ENCODE data around the gene RIPK4. TPM values are rescaled to one million over a fixed set of nuclear protein-coding genes. Genes with fewer than 3 reads are reported as not detected.

RIPK4 gene
- total and polyA plus RNA-seq, 4 donors = 4.7 to 22.6 (median 8.5) TPM

DNA sequence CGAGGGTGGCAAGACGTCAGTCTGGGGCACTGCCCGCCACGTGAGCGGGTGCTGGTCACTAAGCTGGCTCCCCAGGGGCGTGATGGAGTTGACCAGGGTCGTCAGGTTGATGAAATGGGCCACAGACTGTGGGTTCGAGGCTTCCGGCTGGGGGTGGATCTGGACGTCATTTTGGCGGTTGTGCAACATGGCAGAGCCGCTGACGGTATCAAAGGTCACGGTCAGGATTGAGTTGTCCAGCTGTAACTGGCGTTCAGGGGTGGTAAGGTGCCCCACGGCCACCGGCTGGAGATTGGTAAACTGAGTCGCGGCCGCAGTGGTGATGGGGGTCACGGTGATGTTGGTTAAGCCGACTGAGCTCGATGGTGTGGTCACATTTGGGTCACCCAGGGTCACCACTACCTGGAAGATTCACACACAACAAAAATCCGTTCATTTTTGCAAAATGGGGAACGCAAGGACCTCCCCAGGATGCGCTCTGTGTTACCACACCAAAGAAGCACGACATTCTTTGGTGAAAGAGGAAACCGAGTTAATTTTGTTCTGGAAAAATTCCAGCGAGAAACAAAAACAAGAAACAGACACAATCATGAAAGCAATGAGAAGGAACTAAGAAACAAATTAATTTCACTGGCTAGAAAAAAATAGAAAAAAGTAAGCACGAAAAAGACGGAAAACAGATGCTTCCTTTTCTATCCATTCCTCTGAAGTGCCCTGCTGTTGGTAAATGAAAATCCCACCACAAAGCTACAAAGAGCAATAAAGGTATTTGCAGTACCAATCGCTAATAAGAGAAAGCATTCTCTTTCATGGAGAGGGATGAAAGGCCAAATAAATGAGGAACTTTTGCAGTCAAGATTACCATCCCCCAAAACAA, 34.7 kb upstream of the RIPK4 start:
- H3K27ac ChIP-seq (ENCODE audit: low read depth in 1 of 2, low read length in 2 of 2) = no peak overlapping the region
- H3K4me3 ChIP-seq (ENCODE audit: low read depth in 1 of 3, low read length in 3 of 3) = no peak overlapping the region
- H3K9me3 ChIP-seq (ENCODE audit: control insufficient read depth in 4 of 4, low read length in 3 of 4) = no peaks in the 10 kb centered on the region
- no peak for DNase-seq (ENCODE audit: low spot score)
- no peak for TF ChIP-seq TAF1 (conservative IDR thresholded peaks at IDR 0.05)
- no peak for TF ChIP-seq EGR1 (IDR thresholded peaks at IDR 0.05; ENCODE audit: low read depth in 2 of 2)
- TF ChIP-seq JUND (IDR thresholded peaks at IDR 0.05) = no peak
- TF ChIP-seq HNF4G (IDR thresholded peaks at IDR 0.05) = no peak
- TF ChIP-seq RXRA (IDR thresholded peaks at IDR 0.05) = no peak
- TF ChIP-seq, protein P1, sequence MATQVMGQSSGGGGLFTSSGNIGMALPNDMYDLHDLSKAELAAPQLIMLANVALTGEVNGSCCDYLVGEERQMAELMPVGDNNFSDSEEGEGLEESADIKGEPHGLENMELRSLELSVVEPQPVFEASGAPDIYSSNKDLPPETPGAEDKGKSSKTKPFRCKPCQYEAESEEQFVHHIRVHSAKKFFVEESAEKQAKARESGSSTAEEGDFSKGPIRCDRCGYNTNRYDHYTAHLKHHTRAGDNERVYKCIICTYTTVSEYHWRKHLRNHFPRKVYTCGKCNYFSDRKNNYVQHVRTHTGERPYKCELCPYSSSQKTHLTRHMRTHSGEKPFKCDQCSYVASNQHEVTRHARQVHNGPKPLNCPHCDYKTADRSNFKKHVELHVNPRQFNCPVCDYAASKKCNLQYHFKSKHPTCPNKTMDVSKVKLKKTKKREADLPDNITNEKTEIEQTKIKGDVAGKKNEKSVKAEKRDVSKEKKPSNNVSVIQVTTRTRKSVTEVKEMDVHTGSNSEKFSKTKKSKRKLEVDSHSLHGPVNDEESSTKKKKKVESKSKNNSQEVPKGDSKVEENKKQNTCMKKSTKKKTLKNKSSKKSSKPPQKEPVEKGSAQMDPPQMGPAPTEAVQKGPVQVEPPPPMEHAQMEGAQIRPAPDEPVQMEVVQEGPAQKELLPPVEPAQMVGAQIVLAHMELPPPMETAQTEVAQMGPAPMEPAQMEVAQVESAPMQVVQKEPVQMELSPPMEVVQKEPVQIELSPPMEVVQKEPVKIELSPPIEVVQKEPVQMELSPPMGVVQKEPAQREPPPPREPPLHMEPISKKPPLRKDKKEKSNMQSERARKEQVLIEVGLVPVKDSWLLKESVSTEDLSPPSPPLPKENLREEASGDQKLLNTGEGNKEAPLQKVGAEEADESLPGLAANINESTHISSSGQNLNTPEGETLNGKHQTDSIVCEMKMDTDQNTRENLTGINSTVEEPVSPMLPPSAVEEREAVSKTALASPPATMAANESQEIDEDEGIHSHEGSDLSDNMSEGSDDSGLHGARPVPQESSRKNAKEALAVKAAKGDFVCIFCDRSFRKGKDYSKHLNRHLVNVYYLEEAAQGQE (IDR thresholded peaks at IDR 0.05) = no peak
- no peak for TF ChIP-seq FOXA2 (IDR thresholded peaks at IDR 0.05)
- TF ChIP-seq NR2F2 (IDR thresholded peaks at IDR 0.05) = no peak
- TF ChIP-seq, protein P2, sequence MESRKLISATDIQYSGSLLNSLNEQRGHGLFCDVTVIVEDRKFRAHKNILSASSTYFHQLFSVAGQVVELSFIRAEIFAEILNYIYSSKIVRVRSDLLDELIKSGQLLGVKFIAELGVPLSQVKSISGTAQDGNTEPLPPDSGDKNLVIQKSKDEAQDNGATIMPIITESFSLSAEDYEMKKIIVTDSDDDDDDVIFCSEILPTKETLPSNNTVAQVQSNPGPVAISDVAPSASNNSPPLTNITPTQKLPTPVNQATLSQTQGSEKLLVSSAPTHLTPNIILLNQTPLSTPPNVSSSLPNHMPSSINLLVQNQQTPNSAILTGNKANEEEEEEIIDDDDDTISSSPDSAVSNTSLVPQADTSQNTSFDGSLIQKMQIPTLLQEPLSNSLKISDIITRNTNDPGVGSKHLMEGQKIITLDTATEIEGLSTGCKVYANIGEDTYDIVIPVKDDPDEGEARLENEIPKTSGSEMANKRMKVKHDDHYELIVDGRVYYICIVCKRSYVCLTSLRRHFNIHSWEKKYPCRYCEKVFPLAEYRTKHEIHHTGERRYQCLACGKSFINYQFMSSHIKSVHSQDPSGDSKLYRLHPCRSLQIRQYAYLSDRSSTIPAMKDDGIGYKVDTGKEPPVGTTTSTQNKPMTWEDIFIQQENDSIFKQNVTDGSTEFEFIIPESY (IDR thresholded peaks at IDR 0.05) = no peak
- TF ChIP-seq, protein P3, sequence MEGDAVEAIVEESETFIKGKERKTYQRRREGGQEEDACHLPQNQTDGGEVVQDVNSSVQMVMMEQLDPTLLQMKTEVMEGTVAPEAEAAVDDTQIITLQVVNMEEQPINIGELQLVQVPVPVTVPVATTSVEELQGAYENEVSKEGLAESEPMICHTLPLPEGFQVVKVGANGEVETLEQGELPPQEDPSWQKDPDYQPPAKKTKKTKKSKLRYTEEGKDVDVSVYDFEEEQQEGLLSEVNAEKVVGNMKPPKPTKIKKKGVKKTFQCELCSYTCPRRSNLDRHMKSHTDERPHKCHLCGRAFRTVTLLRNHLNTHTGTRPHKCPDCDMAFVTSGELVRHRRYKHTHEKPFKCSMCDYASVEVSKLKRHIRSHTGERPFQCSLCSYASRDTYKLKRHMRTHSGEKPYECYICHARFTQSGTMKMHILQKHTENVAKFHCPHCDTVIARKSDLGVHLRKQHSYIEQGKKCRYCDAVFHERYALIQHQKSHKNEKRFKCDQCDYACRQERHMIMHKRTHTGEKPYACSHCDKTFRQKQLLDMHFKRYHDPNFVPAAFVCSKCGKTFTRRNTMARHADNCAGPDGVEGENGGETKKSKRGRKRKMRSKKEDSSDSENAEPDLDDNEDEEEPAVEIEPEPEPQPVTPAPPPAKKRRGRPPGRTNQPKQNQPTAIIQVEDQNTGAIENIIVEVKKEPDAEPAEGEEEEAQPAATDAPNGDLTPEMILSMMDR (IDR thresholded peaks at IDR 0.05; ENCODE audit: low read depth, low read length, missing input control) = no peak
- no peaks in the 10 kb centered on the region for H3K4me1 ChIP-seq (ENCODE audit: control insufficient read depth in 4 of 4, insufficient read depth in 4 of 4, low read length in 3 of 4)
- H3K9ac ChIP-seq (ENCODE audit: low read depth in 1 of 2, low read length in 2 of 2) = no peak overlapping the region
- H3K36me3 ChIP-seq (ENCODE audit: control insufficient read depth in 4 of 4, insufficient read depth in 3 of 4, low read depth in 1 of 4, low read length in 3 of 4) = peaks cover 0 to 17% (median 5%) of the 10 kb centered on the region in 4 donors
- 87% methylated on average over 32 of the region's 32 CpGs for WGBS
- H3K27me3 ChIP-seq (ENCODE audit: control insufficient read depth in 4 of 4, insufficient read depth in 4 of 4, low read length in 3 of 4) = no peaks in the 10 kb centered on the region

DNA sequence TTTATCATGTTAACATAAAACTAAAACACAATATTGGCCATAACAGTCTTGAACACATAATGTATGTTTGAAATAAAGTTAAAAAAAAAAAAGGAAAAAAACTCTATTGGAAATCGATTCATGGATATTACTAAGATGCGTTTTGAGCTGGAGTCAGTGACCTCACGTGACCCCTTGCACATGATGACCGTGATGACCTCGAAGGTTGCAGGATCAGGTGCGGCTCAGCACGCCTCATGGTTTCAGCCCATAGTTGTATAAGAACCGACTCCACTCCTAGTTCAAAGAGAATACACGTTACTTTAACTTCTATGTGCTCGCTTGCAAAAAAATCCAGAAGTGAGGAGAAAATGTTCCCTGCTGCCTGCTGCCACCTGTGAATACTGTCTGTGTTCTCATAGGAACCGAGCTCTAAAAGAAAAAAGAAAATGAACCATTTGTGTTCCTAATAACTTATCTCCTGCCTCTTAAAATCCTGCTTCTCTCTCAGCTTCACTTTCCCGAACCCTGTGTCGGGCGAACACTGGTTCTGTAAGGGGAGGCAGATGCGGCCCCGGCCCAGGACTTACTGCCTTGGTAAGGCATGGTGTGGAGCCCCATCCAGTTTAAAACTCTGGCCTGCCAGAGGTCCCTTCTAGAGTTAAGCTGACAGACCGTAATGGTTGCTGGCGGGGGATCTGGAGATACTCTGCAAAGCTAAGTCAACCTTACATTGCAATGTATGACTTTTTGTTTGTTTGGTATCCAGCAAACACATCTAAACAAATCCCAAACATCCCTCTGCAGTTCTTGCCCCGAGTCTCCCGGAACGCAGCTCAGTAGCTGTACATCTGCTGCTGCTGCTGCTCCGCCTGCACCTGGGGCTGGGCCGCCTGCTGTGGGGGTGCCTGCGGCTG, 33.8 kb upstream of the RIPK4 start:
- TF ChIP-seq NR2F2 (IDR thresholded peaks at IDR 0.05) (no peak), RXRA (IDR thresholded peaks at IDR 0.05) (peak; percentile 49 to 51)
- H3K4me1 ChIP-seq (ENCODE audit: control insufficient read depth in 4 of 4, insufficient read depth in 4 of 4, low read length in 3 of 4) = no peaks in the 10 kb centered on the region
- no peak overlapping the region for H3K9ac ChIP-seq (ENCODE audit: low read depth in 1 of 2, low read length in 2 of 2)
- H3K9me3 ChIP-seq (ENCODE audit: control insufficient read depth in 4 of 4, low read length in 3 of 4) = no peaks in the 10 kb centered on the region
- no peaks in the 10 kb centered on the region for H3K27me3 ChIP-seq (ENCODE audit: control insufficient read depth in 4 of 4, insufficient read depth in 4 of 4, low read length in 3 of 4)
- no peak for DNase-seq (ENCODE audit: low spot score)
- peaks cover 0 to 17% (median 5%) of the 10 kb centered on the region in 4 donors for H3K36me3 ChIP-seq (ENCODE audit: control insufficient read depth in 4 of 4, insufficient read depth in 3 of 4, low read depth in 1 of 4, low read length in 3 of 4)
- no peak overlapping the region for H3K27ac ChIP-seq (ENCODE audit: low read depth in 1 of 2, low read length in 2 of 2)
- no peak overlapping the region for H3K4me3 ChIP-seq (ENCODE audit: low read depth in 1 of 3, low read length in 3 of 3)
- WGBS = 84% methylated on average over 24 of the region's 24 CpGs
